Neural progenitor cell (in vitro differentiated cells): Measurements from ENCODE around the gene ATP13A1.

Experiments used
- EZH2 ChIP-seq: fragments of 200-600 bp; sonication (generic); IDR thresholded peaks from 2 replicates; pipeline ENCODE4 v1.6.1; 2017; ENCODE audit warnings: antibody characterized with exemption, mild to moderate bottlenecking, moderate library complexity
- EZH2phosphoT487 ChIP-seq: fragments of 200-600 bp; sonication (generic); IDR thresholded peaks from 2 replicates; pipeline ENCODE4 v1.6.1; 2017; ENCODE audit warnings: antibody characterized with exemption
- TF ChIP-seq, protein P1 (sequence below): fragments of 200-600 bp; sonication (generic); IDR thresholded peaks from 2 replicates; pipeline ENCODE4 v1.5.1; 2017; ENCODE audit warnings: antibody characterized with exemption, mild to moderate bottlenecking

DNA sequence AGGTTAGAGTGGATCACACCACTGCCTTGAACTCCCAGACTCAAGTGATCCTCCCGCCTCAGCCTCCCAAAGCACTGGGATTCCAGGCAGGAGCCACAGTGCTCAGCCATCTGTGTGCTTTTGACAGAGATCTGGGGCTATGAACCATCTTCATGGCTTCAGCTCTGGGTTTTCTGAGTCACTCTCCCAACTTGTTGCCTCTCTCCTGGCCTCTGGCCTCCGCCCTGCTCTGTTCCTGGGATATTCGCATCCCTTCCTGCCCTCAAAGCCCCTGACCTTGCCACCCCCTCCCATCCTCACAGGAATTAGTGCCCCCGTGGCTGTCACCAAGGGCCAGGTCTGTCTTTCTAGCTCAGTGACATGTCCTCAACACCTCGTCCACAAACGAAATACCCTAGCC, 14.3 kb downstream of the ATP13A1 start:
- TF ChIP-seq, protein P1, sequence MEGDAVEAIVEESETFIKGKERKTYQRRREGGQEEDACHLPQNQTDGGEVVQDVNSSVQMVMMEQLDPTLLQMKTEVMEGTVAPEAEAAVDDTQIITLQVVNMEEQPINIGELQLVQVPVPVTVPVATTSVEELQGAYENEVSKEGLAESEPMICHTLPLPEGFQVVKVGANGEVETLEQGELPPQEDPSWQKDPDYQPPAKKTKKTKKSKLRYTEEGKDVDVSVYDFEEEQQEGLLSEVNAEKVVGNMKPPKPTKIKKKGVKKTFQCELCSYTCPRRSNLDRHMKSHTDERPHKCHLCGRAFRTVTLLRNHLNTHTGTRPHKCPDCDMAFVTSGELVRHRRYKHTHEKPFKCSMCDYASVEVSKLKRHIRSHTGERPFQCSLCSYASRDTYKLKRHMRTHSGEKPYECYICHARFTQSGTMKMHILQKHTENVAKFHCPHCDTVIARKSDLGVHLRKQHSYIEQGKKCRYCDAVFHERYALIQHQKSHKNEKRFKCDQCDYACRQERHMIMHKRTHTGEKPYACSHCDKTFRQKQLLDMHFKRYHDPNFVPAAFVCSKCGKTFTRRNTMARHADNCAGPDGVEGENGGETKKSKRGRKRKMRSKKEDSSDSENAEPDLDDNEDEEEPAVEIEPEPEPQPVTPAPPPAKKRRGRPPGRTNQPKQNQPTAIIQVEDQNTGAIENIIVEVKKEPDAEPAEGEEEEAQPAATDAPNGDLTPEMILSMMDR, result no peak
- TF ChIP-seq EZH2phosphoT487, result no peak
- no peak for TF ChIP-seq EZH2
